ENCODE data around the gene CMIP.

DNA sequence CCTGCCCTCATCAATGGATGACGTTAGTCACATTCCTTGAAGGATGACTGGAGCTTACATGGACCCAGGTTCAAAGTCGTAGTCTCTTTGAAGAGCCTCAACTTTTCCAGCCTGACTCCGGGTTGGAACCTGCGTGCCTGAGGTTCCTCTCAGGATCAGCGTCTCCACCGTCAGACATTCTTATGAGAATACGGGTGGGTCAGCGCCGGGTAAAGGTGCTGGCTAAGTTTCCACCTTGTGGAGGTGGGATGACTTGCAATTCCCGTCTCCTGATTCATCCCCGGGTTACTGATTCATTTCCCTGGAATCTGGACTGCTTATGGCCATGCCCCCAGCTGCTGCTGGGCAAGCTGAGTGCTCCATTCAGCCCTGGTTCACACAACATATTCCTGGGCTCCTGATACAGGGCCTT lies 38.9 kb upstream of the CMIP start:
- TF ChIP-seq, protein P1, sequence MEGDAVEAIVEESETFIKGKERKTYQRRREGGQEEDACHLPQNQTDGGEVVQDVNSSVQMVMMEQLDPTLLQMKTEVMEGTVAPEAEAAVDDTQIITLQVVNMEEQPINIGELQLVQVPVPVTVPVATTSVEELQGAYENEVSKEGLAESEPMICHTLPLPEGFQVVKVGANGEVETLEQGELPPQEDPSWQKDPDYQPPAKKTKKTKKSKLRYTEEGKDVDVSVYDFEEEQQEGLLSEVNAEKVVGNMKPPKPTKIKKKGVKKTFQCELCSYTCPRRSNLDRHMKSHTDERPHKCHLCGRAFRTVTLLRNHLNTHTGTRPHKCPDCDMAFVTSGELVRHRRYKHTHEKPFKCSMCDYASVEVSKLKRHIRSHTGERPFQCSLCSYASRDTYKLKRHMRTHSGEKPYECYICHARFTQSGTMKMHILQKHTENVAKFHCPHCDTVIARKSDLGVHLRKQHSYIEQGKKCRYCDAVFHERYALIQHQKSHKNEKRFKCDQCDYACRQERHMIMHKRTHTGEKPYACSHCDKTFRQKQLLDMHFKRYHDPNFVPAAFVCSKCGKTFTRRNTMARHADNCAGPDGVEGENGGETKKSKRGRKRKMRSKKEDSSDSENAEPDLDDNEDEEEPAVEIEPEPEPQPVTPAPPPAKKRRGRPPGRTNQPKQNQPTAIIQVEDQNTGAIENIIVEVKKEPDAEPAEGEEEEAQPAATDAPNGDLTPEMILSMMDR (IDR thresholded peaks at IDR 0.05 in 2 of 3, conservative IDR thresholded peaks at IDR 0.05 in 1 of 3; ENCODE audit: control insufficient read depth in 2 of 3, extremely low read depth in 1 of 3, insufficient read depth in 1 of 3, low read depth in 3 of 3, low read length in 3 of 3) = no peak
- TF ChIP-seq CBX5 (IDR thresholded peaks at IDR 0.05; ENCODE audit: low read depth) (no peak), RELA (IDR thresholded peaks at IDR 0.05; ENCODE audit: borderline replicate concordance, partially characterized antibody) (no peak)
- TF ChIP-seq, protein P2, sequence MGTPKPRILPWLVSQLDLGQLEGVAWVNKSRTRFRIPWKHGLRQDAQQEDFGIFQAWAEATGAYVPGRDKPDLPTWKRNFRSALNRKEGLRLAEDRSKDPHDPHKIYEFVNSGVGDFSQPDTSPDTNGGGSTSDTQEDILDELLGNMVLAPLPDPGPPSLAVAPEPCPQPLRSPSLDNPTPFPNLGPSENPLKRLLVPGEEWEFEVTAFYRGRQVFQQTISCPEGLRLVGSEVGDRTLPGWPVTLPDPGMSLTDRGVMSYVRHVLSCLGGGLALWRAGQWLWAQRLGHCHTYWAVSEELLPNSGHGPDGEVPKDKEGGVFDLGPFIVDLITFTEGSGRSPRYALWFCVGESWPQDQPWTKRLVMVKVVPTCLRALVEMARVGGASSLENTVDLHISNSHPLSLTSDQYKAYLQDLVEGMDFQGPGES (IDR thresholded peaks at IDR 0.05) = no peak
- TF ChIP-seq, protein P3, sequence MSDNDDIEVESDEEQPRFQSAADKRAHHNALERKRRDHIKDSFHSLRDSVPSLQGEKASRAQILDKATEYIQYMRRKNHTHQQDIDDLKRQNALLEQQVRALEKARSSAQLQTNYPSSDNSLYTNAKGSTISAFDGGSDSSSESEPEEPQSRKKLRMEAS (IDR thresholded peaks at IDR 0.05; ENCODE audit: low read depth, low read length) = no peak

Data from GM12878 (cell line).